Liver (tissue), 9 donors: ENCODE data around the gene PSMB3. TPM values are rescaled to one million over a fixed set of nuclear protein-coding genes. Genes with fewer than 3 reads are reported as not detected.

ENCODE experiments used
- DNase-seq: peaks from one replicate; pipeline ENCODE4 v3.0.0-alpha.2; 2017; ENCODE audit warnings: low spot score
- H3K27ac ChIP-seq, 2 donors: one replicate each; pipeline ENCODE4 v1.7.0; 2013; ENCODE audit warnings: inconsistent platforms in 2 of 2, low read length in 2 of 2, control low read depth in 1 of 2, low read depth in 1 of 2, mild to moderate bottlenecking in 1 of 2
- H3K27me3 ChIP-seq, 4 donors: one replicate each; pipeline versions ENCODE4 v1.6.1 to v1.7.0; 2013; ENCODE audit warnings: low read length in 3 of 4, inconsistent platforms in 1 of 4, mild to moderate bottlenecking in 1 of 4, moderate library complexity in 1 of 4; ENCODE audit not compliant: control insufficient read depth in 4 of 4, insufficient read depth in 4 of 4
- H3K36me3 ChIP-seq, 4 donors: one replicate each; pipeline versions ENCODE4 v1.6.1 to v1.7.0; 2013; ENCODE audit warnings: low read length in 3 of 4, mild to moderate bottlenecking in 3 of 4, low read depth in 1 of 4, moderate library complexity in 1 of 4; ENCODE audit not compliant: control insufficient read depth in 4 of 4, insufficient read depth in 3 of 4
- H3K4me1 ChIP-seq, 4 donors: one replicate each; pipeline versions ENCODE4 v1.6.1 to v1.7.0; 2013; ENCODE audit warnings: low read length in 3 of 4, mild to moderate bottlenecking in 3 of 4, moderate library complexity in 1 of 4; ENCODE audit not compliant: control insufficient read depth in 4 of 4, insufficient read depth in 4 of 4
- H3K4me3 ChIP-seq, 3 donors: one replicate each; pipeline versions ENCODE4 v1.6.1 to v1.7.0; 2013; ENCODE audit warnings: low read length in 3 of 3, control low read depth in 1 of 3, low read depth in 1 of 3, mild to moderate bottlenecking in 1 of 3
- H3K9ac ChIP-seq, 2 donors: one replicate each; pipeline ENCODE4 v1.7.0; 2013; ENCODE audit warnings: low read length in 2 of 2, mild to moderate bottlenecking in 2 of 2, moderate library complexity in 2 of 2, control low read depth in 1 of 2, low read depth in 1 of 2
- H3K9me3 ChIP-seq, 4 donors: one replicate each; pipeline versions ENCODE4 v1.6.1 to v1.7.0; 2013; ENCODE audit warnings: low read length in 3 of 4; ENCODE audit not compliant: control insufficient read depth in 4 of 4
- ATF3 ChIP-seq: IDR thresholded peaks from 2 replicates; pipeline ENCODE4 v1.6.1; 2016; ENCODE audit warnings: antibody characterized with exemption
- CTCF ChIP-seq: fragments of 150-350 bp; IDR thresholded peaks from 2 replicates; pipeline ENCODE4 v1.5.1; 2017; ENCODE audit warnings: improper control_type of control experiment, low read depth, low read length; ENCODE audit not compliant: missing input control
- EGR1 ChIP-seq, 2 donors: IDR thresholded peaks; 2 replicates each; pipeline ENCODE4 v1.6.1; 2016 to 2018; ENCODE audit warnings: antibody characterized with exemption in 2 of 2, low read depth in 2 of 2
- FOXA1 ChIP-seq: IDR thresholded peaks from 2 replicates; pipeline ENCODE4 v1.6.1; 2016; ENCODE audit warnings: antibody characterized with exemption
- FOXA2 ChIP-seq: IDR thresholded peaks from 2 replicates; pipeline ENCODE4 v1.6.1; 2016; ENCODE audit warnings: antibody characterized with exemption
- GABPA ChIP-seq, 2 donors: IDR thresholded peaks in 1 of 2; conservative IDR thresholded peaks in 1 of 2; 2 replicates each; pipeline ENCODE4 v1.6.1; 2016; ENCODE audit warnings: antibody characterized with exemption in 2 of 2, mild to moderate bottlenecking in 1 of 2, moderate library complexity in 1 of 2
- HNF4A ChIP-seq, 2 donors: conservative IDR thresholded peaks; 2 replicates each; pipeline ENCODE4 v1.6.1; 2016; ENCODE audit warnings: antibody characterized with exemption in 2 of 2, mild to moderate bottlenecking in 2 of 2
- HNF4G ChIP-seq: IDR thresholded peaks from 2 replicates; pipeline ENCODE4 v1.6.1; 2016; ENCODE audit warnings: antibody characterized with exemption
- JUND ChIP-seq, 2 donors: IDR thresholded peaks; 2 replicates each; pipeline ENCODE4 v1.6.1; 2016; ENCODE audit warnings: antibody characterized with exemption in 2 of 2
- MAX ChIP-seq: IDR thresholded peaks from 2 replicates; pipeline ENCODE4 v1.6.1; 2016; ENCODE audit warnings: antibody characterized with exemption
- RAD21 ChIP-seq, 2 donors: IDR thresholded peaks; 2 replicates each; pipeline ENCODE4 v1.6.1; 2016; ENCODE audit warnings: antibody characterized with exemption in 2 of 2, mild to moderate bottlenecking in 2 of 2
- REST ChIP-seq: IDR thresholded peaks from 2 replicates; pipeline ENCODE4 v1.6.1; 2016; ENCODE audit warnings: antibody characterized with exemption, mild to moderate bottlenecking
- SP1 ChIP-seq: IDR thresholded peaks from 2 replicates; pipeline ENCODE4 v1.6.1; 2018; ENCODE audit warnings: antibody characterized with exemption, mild to moderate bottlenecking
- TAF1 ChIP-seq: conservative IDR thresholded peaks from 2 replicates; pipeline ENCODE4 v1.6.1; 2016; ENCODE audit warnings: antibody characterized with exemption, mild to moderate bottlenecking
- YY1 ChIP-seq: IDR thresholded peaks from 2 replicates; pipeline ENCODE4 v1.6.1; 2016; ENCODE audit warnings: antibody characterized with exemption, mild to moderate bottlenecking
- WGBS: extraction: QIAGEN DNeasy Blood & Tissue Kit; methylation state at CpG from one replicate; pipeline ENCODE4 v1.1.7; 2013; 5-methylcytosine and 5-hydroxymethylcytosine counted together
- polyA plus RNA-seq, 2 donors: library from polyadenylated mRNA; stranded (reverse) in 1 of 2; unstranded in 1 of 2; fragments of 200-250 nt in 1 of 2; fragments of >200 nt in 1 of 2; fragmentation: Nextera tagmentation in 1 of 2; extraction: Ambion mirVana in 1 of 2; gene quantifications; one replicate each; pipeline versions ENCODE4 v1.2.1 to v1.2.3, GENCODE V29; 2013 to 2015
- total RNA-seq, 2 donors: library from RNA; depleted of rRNA; stranded (reverse); fragments of >200 nt; gene quantifications; one replicate each; pipeline ENCODE4 v1.2.3, GENCODE V29; 2014
- donor health status: healthy.
- donor health status: healthy.
- donor health status: healthy.
- donor health status: healthy.
- donor health status: healthy.

The PSMB3 gene
- total and polyA plus RNA-seq, 4 donors = 121 to 279 (median 169) TPM

- Histone ChIP-seq H3K27me3 (no peaks in the 10 kb centered on the region), H3K4me3 (no peak overlapping the region), H3K9ac (no peak overlapping the region), H3K27ac (no peak overlapping the region), H3K36me3 (peaks cover 29 to 86% (median 49%) of the 10 kb centered on the region in 4 donors), H3K9me3 (no peaks in the 10 kb centered on the region), H3K4me1 (peaks cover 0 to 2% (median 0%) of the 10 kb centered on the region in 4 donors)
- TF ChIP-seq GABPA (IDR thresholded peaks at IDR 0.05 in 1 of 2, conservative IDR thresholded peaks at IDR 0.05 in 1 of 2) (no peak), REST (no peak), JUND (IDR thresholded peaks at IDR 0.05) (no peak)
- DNase-seq = no peak
- 92% methylated on average over 5 of the region's 5 CpGs for WGBS
Observed at GRCh38 chr17:38766341-38766740, 13.8 kb downstream of the PSMB3 start.

GRCh38 chr17:38768417-38768816, 15.9 kb downstream of the PSMB3 start:
- peaks cover 22 to 87% (median 50%) of the 10 kb centered on the region in 4 donors for H3K36me3 ChIP-seq
- TF ChIP-seq YY1 (no peak), FOXA1 (no peak), CTCF (no peak), RAD21 (IDR thresholded peaks at IDR 0.05) (no peak), GABPA (IDR thresholded peaks at IDR 0.05 in 1 of 2, conservative IDR thresholded peaks at IDR 0.05 in 1 of 2) (no peak), EGR1 (IDR thresholded peaks at IDR 0.05; ENCODE audit: low read depth in 2 of 2) (no peak), FOXA2 (no peak), TAF1 (no peak), MAX (no peak), HNF4G (no peak), HNF4A (conservative IDR thresholded peaks at IDR 0.05) (no peak), ATF3 (no peak), SP1 (no peak), JUND (IDR thresholded peaks at IDR 0.05) (no peak)
- H3K4me3 ChIP-seq = no peak overlapping the region
- H3K9ac ChIP-seq = no peak overlapping the region
- no peaks in the 10 kb centered on the region for H3K27me3 ChIP-seq
- no peak for DNase-seq
- no peaks in the 10 kb centered on the region for H3K9me3 ChIP-seq
- no peaks in the 10 kb centered on the region for H3K4me1 ChIP-seq
- WGBS = 78% methylated on average over 6 of the region's 6 CpGs
- H3K27ac ChIP-seq = no peak overlapping the region
